ENCODE data around the gene MORF4L2.

MORF4L2 gene

DNA sequence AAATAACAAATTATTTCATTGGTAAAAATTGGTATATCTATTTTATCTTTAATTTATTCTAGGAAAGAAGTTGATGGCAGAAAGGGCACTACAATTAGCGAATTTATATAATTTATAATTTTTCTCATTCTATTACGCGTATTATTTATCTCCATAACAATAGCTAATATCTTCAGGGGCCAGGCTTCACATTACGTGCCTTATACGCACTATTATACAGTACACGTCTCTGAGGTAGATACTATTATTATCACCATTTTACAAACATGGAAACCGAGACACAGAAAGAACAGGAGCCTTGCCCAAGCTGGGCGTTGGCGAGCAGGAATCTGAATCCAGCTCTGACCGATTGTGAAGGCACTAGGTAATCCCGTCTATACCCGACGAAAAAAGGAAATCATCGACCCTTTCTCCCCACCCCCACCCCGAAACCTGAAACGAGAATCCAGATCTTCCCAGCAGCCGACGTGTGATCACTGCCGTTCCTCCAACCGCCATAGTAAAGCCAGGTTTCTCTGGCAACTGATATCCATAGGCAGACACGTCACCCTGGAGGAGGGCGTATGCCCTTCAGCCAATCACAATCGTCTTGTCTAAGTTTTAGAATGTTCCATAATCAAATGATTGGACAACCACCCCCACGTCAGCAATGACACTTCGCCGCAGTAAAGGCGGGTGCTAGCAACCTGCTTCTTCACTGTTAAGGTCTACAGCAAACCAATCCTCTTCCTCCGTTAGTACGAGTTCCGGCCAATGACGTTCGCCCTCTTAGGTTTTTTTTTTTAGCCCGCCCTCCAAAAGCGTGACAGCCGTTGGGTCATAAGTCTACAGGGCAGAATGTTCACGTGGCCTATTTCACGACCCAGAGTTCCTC lies at the start of gene MORF4L2:
Gene MORF4L2 (minus strand): TSS at position 501 of the 874 bp plus-strand sequence. CDS start 9,672 bp downstream, outside the sequence.
- ATAC-seq (ENCODE audit: insufficient read depth, low read depth) (peak; percentile 86), DNase-seq (peak; percentile 91)
- TF ChIP-seq EZH2 (IDR thresholded peaks at IDR 0.05; ENCODE audit: borderline replicate concordance, low read depth, low read length, severe bottlenecking) (no peak), CTCF (IDR thresholded peaks at IDR 0.05; ENCODE audit: borderline replicate concordance, extremely low read depth, low read length, poor library complexity, severe bottlenecking) (no peak)
- peak within 1 kb of the TSS; percentile 84 for H3K9ac ChIP-seq (ENCODE audit: low read depth, low read length)
- H2AFZ ChIP-seq (ENCODE audit: low read depth, low read length): peak within 1 kb of the TSS; percentile 91
- H3K9me3 ChIP-seq (ENCODE audit: insufficient read depth, low read length, severe bottlenecking): no peaks in the 10 kb centered on the region
- H3K4me3 ChIP-seq (ENCODE audit: low read depth in 1 of 2, low read length in 2 of 2): peak within 1 kb of the TSS; percentile 74 to 81
- peak within 1 kb of the TSS; percentile 86 for H3K4me2 ChIP-seq (ENCODE audit: insufficient read depth, low read length)
- peaks cover 30% of the 10 kb centered on the region for H3K36me3 ChIP-seq (ENCODE audit: insufficient read depth, low read length)
- peak within 1 kb of the TSS; percentile 96 for H3K27ac ChIP-seq (ENCODE audit: low read length)
- H3K27me3 ChIP-seq (ENCODE audit: insufficient read depth, low read length, poor library complexity): no peaks in the 10 kb centered on the region
- peaks cover 45% of the 10 kb centered on the region for H3K79me2 ChIP-seq (ENCODE audit: insufficient read depth, low read length)
- H4K20me1 ChIP-seq (ENCODE audit: insufficient read depth, low read length): peaks cover 10% of the 10 kb centered on the region; the same call in 1 of the 2 replicates
- H3K4me1 ChIP-seq (ENCODE audit: insufficient read depth, low read length): peaks cover 35% of the 10 kb centered on the region

DNA sequence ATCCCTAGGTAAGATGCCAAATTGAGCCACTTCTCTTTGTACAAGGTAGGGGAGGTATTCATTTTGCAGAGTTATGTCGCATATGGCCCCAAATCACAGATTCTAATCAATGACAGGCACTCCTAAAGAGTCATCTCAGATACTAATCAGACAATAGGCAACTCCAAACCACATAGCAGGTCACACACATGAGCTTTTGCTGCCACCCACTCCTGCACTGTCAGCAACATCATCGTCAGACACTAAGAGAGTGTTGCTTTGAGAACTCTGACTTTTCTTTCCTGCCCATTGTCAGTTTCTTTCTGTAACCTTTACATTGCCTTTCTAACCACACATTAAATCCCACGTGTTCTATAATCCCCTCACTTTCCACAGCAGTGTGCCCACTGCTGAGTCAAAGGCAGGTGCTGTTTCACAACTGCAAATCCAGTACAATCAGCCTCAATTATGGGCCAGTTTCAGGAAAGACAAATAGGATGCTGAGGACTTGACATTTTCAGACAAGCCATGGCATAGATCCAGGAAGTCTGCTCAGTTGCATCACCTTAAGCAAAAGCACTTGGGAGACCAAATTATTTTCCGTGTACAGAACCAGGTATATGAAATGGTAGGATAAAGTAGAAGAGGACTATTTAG lies 47.7 kb upstream of the MORF4L2 start:
- no peaks in the 10 kb centered on the region for H3K9me3 ChIP-seq (ENCODE audit: insufficient read depth, low read length, severe bottlenecking)
- H3K27ac ChIP-seq (ENCODE audit: low read length): no peak overlapping the region
- no peaks in the 10 kb centered on the region for H3K27me3 ChIP-seq (ENCODE audit: insufficient read depth, low read length, poor library complexity)
- H2AFZ ChIP-seq (ENCODE audit: low read depth, low read length): no peak overlapping the region
- DNase-seq (no peak), ATAC-seq (ENCODE audit: insufficient read depth, low read depth) (no peak)
- no peak overlapping the region for H3K4me2 ChIP-seq (ENCODE audit: insufficient read depth, low read length)
- no peak overlapping the region for H3K9ac ChIP-seq (ENCODE audit: low read depth, low read length)
- no peaks in the 10 kb centered on the region for H4K20me1 ChIP-seq (ENCODE audit: insufficient read depth, low read length)
- TF ChIP-seq EZH2 (IDR thresholded peaks at IDR 0.05; ENCODE audit: borderline replicate concordance, low read depth, low read length, severe bottlenecking) (no peak), CTCF (IDR thresholded peaks at IDR 0.05; ENCODE audit: borderline replicate concordance, extremely low read depth, low read length, poor library complexity, severe bottlenecking) (no peak)
- H3K4me1 ChIP-seq (ENCODE audit: insufficient read depth, low read length): no peaks in the 10 kb centered on the region
- H3K36me3 ChIP-seq (ENCODE audit: insufficient read depth, low read length): no peaks in the 10 kb centered on the region
- H3K79me2 ChIP-seq (ENCODE audit: insufficient read depth, low read length): no peaks in the 10 kb centered on the region
- no peak overlapping the region for H3K4me3 ChIP-seq (ENCODE audit: low read depth in 1 of 2, low read length in 2 of 2)

DNA sequence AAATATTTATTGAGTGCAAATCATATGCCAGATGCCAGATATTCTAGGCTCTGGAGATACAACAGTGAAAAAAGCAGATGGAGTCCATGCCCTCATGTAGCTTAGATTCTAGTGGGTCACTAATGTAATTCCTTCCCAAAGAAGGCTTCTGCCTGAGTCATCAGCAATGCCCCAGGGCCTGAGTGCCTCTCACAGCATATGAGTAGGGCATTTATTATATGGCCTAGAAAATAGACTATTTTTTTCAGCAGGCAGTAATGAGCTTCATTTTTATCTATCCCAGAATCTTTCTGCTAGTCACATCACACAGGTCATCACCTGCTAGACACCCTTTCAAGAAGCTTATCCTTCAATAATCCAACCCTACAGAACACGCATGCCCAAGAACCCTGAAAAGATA lies 46.5 kb upstream of the MORF4L2 start:
- H3K4me1 ChIP-seq (ENCODE audit: insufficient read depth, low read length): no peaks in the 10 kb centered on the region

More for the DNA sequence above, 46.5 kb upstream of the MORF4L2 start:
- Histone ChIP-seq H3K9me3 (ENCODE audit: insufficient read depth, low read length, severe bottlenecking) (no peaks in the 10 kb centered on the region), H3K79me2 (ENCODE audit: insufficient read depth, low read length) (no peaks in the 10 kb centered on the region), H3K36me3 (ENCODE audit: insufficient read depth, low read length) (no peaks in the 10 kb centered on the region), H4K20me1 (ENCODE audit: insufficient read depth, low read length) (no peaks in the 10 kb centered on the region), H3K27ac (ENCODE audit: low read length) (no peak overlapping the region), H3K4me2 (ENCODE audit: insufficient read depth, low read length) (no peak overlapping the region), H3K27me3 (ENCODE audit: insufficient read depth, low read length, poor library complexity) (no peaks in the 10 kb centered on the region), H3K4me3 (ENCODE audit: low read depth in 1 of 2, low read length in 2 of 2) (no peak overlapping the region), H3K9ac (ENCODE audit: low read depth, low read length) (no peak overlapping the region), H2AFZ (ENCODE audit: low read depth, low read length) (no peak overlapping the region)
- TF ChIP-seq EZH2 (IDR thresholded peaks at IDR 0.05; ENCODE audit: borderline replicate concordance, low read depth, low read length, severe bottlenecking) (no peak), CTCF (IDR thresholded peaks at IDR 0.05; ENCODE audit: borderline replicate concordance, extremely low read depth, low read length, poor library complexity, severe bottlenecking) (no peak)
- ATAC-seq (ENCODE audit: insufficient read depth, low read depth): no peak
- DNase-seq: no peak

All from DND-41 (cell line).